OCI-LY3 (cell line): Measurements from ENCODE around the gene TNIP1.

Experiments
- CTCF ChIP-seq: fragments of 200-600, 300-600 bp; sonication (generic); IDR thresholded peaks from 2 replicates; pipeline ENCODE4 v1.5.1; 2014; ENCODE audit warnings: antibody characterized with exemption, low read length, low read depth
- EZH2phosphoT487 ChIP-seq: fragments of 200-600 bp; shearing (Covaris generic); IDR thresholded peaks from 2 replicates; pipeline ENCODE4 v1.6.1; 2018; ENCODE audit warnings: antibody characterized with exemption, mixed run types, low read depth

- TF ChIP-seq CTCF (no peak), EZH2phosphoT487 (no peak)
These were observed 13.9 kb downstream of the TNIP1 start for GRCh38 chr5:151066920-151067319.
